Nucleus accumbens (tissue), 56 donors: ENCODE measurements around the gene TTC1.
"Not testable (repeated sequence)": the region's sequence is repeated elsewhere in the genome, so short reads cannot be mapped to it uniquely, and the experiment has no call there.

ENCODE experiments used
- DNase-seq, 56 donors: peaks; one replicate each; lab custom pipeline; 2025; lab: John Stamatoyannopoulos, UW

The TTC1 gene

DNA sequence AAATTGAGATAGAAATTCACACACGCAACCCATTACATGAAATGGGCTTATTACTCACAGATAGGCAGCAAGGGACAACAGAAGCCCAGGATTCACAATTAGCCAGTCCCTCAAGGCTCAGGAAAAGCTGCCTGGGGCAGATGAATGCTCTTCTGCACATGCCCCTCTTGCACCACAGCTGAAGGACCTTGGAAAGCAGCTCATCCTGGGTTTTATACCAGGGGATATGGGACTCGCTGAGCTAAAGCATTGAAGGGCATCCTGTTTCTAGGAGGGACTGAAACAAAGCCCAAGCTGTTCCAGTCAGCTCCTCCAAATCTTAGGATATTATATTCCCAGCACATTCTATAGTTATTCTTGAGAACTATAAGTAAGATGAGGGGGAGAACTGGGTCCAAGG, 15.7 kb upstream of the TTC1 start:
- DNase-seq = no peak

GRCh38 chr5:159995907-159996306, 13.0 kb upstream of the TTC1 start:
- DNase-seq = no peak

- no peak for DNase-seq
Observed at GRCh38 chr5:160001457-160001856, 7.5 kb upstream of the TTC1 start.

DNA sequence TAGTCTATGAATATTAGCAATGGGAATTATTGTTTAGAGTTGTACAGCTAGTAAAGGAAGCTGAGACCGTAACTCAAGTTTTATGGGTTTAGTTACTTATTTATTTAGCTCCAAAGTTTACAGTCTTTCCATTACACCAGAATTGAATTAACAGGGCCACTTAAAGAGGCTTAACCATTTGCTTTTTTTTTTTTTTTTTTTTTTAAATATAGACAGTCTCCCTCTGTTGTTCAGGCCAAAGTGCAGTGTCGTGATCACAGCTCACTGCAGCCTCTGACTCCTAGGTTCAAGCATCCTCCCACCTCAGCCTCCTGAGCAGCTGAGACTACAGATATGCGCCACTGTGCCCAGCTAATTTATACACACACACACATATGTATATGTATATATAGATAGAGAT, 1.4 kb upstream of the TTC1 start:
- DNase-seq = no peak

- DNase-seq = peak in 6 of 56 donors; percentile 1 to 27 (median 18)
Observed at GRCh38 chr5:160008529-160008876, 436 bp upstream of the TTC1 start.

DNA sequence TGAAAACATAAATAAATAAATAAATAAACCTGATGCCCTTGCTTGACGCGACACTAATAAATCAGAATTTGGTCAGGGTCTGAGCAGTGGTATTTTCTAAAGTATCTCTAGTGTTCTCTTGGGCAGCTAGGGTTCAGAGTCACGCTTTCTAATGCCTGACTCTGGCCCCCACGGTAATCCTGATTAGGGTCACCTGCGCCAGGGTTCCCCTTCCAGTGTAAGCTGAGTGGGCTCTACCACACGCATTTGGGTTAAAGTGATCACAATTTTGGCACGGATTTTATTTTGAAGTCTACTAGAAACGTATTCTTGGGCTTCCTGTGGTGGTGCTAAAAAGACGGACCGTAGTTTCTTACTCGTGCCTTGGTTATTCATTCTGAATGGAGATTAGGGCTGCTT, 651 bp downstream of the TTC1 start:
- DNase-seq = peak in 3 of 56 donors; percentile 7 to 26 (median 14)

DNA sequence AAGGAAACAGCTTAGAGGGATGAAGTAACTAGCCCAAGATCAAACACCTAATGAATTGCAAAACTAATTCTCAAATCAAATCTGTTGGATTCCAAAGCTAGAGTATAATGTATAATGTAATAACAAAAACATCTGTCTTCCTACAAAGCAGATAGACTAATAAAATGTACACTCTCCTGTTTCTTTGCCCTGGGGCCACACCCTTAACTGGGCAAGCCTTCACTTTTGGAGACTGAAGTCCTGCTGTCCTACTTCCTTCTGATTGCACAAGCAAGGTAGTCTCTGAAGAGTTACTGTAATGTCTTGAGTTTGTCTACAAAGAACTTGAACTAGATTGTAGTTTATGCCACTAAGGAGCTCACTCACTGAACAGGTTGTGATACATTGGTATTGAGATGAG, 2.5 kb downstream of the TTC1 start:
- no peak for DNase-seq

DNA sequence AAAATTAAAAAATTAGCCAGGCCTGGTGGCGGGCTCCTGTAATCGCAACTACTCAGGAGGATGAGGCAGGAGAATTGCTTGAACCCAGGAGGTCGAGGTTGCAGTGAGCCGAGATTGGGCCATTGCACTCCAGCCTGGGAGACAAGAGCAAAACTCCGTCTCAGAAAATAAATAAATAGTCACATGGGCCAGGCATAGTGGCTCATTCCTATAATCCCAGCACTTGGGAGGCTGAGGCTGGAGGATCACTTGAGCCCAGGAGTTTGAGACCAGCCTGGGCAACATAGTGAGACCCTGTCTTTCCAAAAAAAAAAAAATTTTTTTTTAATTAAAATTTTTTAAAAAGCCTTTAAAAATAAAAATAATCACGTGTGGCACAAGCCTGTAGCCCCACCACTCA, 5.3 kb downstream of the TTC1 start:
- DNase-seq = not testable (repeated sequence)

GRCh38 chr5:160018945-160019625, 10.1 kb downstream of the TTC1 start:
- DNase-seq = no peak

DNA sequence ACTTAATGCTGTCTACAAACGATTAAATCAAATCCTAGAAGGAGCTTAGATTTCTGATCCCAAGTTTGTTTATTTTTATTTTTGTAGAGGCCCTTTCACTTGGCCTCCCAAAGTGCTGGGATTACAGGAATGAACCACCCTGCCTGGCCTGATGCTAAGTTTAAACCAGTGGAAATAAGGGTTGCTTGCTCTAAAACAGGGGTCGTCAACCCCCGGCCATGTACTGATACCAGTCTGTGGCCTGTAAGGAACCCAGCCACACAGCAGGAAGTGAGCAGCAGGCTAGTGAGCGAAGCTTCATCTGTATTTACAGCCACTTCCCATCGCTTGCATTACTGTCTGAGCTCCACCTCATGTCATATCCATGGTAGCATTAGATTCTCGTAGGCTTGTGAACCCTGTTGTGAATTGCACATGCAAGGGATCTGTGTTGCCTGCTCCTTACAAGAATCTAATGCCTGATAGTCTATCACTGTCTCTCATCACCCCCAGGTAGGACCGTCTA, 11.4 kb downstream of the TTC1 start:
- DNase-seq = no peak

GRCh38 chr5:160020964-160021363, 12.0 kb downstream of the TTC1 start:
- DNase-seq = no peak

DNA sequence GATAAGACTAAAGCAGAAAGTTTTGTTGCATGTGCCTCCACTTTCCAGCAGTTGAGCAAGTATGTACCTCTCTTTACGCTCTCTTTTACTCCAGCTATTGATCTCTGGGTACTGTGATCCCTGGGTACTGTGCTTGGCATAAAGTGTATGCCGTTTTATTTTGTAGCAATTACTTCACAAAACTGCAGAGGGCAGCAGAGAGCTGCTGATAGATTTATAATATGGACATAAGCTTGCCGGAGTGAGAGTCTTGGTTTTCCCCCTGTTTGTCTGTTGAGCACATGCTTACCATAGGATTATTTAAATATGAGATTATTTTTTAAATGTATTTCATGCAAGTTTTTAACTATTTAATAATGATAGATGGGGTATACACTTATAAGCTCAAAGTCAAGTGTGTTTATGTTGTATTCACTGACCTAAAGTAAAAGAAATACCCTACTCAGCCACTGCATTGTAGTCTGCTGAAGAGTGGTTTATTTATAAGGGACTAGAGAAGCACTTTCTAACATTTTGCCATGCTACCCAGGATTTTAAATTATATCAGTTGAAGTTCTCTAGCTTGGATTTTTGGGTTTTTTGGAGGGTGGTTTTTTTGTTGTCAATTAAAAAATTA, 13.0 kb downstream of the TTC1 start:
- peak in 38 of 56 donors; percentile 1 to 71 (median 15) for DNase-seq

DNA sequence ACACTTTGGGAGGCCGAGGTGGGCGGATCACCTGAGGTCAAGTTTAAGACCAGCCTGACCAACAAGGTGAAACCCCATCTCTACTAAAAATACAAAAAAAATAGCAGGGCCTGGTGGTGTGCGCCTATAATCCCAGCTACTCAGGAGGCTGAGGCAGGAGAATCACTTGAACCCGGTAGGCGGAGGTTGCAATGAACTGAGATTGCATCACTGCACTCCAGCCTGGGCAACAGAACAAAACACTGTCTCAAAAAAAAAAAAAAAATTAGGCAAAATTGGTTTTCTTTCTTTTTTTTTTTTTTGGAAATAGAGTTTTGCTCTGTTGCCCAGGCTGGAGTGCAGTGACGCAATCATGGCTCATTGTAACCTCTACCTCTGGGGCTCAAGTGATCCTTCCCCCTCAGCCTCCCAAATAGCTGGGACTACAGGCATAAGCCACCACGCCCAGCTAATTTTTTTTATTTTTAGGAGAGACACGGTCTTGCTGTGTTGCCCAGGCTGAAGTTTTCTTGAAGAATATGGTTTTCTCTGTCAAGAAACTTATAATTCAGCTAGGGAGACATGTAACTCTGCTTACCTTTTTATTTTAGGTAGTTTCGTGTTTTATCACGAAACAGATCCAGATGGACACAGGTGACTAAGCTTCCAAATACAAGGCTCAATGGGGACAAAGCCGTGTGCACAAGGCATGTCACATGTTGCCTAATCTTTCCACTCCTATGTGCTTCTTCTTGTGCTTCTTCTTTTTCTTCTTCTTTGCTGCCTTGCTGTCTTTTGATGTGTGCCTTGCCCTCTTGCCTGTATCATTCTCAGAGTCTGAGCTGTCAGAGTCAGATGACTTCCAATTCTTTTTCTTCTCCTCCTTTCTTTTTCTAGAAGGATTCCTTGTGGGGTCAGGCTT, 14.3 kb downstream of the TTC1 start:
- no peak for DNase-seq

GRCh38 chr5:160023908-160024630, 15.1 kb downstream of the TTC1 start:
- DNase-seq = no peak

GRCh38 chr5:160029004-160029403, 20.1 kb downstream of the TTC1 start:
- DNase-seq = no peak

DNA sequence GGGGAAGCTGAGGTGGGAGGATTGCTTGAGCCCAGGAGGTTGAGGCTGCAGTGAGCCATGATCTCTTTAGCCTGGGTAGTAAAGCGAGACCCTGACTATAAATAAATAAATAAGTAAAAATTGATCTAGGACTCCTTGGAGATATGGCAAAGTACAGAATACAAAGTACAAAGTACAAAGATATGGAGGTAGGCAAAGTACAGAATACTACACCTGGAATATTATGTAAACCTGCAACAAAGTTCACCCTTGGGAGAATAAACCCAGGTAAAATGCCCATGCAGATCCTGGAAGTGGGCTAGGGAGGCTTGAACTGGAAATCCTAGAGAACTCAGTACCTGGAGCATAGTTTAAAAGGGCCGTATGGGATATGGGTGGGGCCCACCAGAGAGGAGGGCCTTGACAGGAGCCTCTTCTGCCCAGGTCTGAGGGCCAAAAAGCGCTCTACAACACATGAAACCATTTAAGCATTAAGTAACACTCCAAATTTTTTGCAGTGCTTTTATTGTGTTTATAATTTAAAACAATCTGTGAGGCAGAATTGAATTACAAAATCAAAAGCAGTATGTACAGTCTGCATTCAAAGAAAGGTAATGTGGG, 20.7 kb downstream of the TTC1 start:
- DNase-seq = no peak

DNA sequence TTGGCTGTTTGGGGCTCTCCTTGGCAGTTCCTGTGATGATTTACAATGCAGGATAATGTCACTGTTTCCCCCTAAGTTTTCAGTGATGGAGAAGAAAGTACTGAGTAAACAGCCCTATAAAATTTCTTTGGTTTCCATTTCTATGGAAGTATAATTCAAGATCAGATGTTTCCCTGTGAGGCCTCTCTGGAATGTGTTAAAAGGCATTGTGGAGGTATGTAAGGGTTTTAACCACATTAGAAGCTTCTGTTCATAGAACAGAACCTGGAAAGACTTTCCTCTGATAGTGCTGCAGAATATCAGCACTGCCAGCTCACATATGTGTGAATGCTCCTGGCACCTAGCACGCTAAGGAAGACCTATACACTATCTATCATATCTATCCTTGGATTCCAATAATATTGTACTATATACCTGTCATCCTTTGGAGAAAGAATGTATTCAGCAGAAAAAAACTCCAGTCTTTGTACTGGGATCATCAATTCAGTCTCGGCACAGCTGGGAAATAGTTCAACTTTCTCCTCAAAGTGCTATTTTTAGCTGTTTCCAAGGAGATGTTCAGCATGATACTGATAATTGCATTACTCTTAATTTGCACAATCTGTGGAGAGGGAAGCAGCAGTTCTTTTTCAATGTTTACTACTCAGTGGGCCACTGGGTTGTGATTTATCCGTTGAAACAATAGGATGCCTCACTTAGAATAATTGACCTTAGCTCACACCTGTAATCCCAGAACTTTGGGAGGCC, 21.9 kb downstream of the TTC1 start:
- peak in 1 of 56 donors; percentile 1 for DNase-seq

GRCh38 chr5:160033546-160034252, 24.8 kb downstream of the TTC1 start:
- no peak for DNase-seq

- peak in 1 of 56 donors; percentile 3 for DNase-seq
Observed at GRCh38 chr5:160036243-160036642, 27.3 kb downstream of the TTC1 start.
